GM23338 (cell line): Measurements from ENCODE around the gene DENND1B. TPM values are rescaled to one million over a fixed set of nuclear protein-coding genes. Genes with fewer than 3 reads are reported as not detected.

ENCODE experiments used
- ATAC-seq: fragments of 200-7000 bp; cut with Tn5 transposase; 3 replicates; pipeline ENCODE4 v1.9.1; 2020
- DNase-seq: peaks from one replicate; pipeline ENCODE4 v3.0.0-alpha.2; 2015; ENCODE audit warnings: low spot score
- H2AFZ ChIP-seq: fragments of 200-600 bp; sonication (generic); 2 replicates; pipeline ENCODE4 v1.8.0; 2016; ENCODE audit warnings: antibody characterized with exemption, mild to moderate bottlenecking, moderate library complexity
- H3F3A ChIP-seq: fragments of 200-600 bp; sonication (generic); replicated peaks from 2 replicates; pipeline ENCODE4 v1.8.0; 2017; ENCODE audit warnings: antibody characterized with exemption, mixed run types, low read depth
- H3K27ac ChIP-seq: fragments of 200-600 bp; sonication (generic); 2 replicates; pipeline ENCODE4 v1.6.1; 2016; ENCODE audit warnings: low read depth
- H3K27me3 ChIP-seq: fragments of 200-600 bp; sonication (generic); 2 replicates; pipeline ENCODE4 v1.8.0; 2016; ENCODE audit warnings: mild to moderate bottlenecking, mixed run types, moderate library complexity; ENCODE audit not compliant: insufficient read depth
- H3K36me3 ChIP-seq: fragments of 200-600 bp; sonication (generic); 2 replicates; pipeline ENCODE4 v1.8.0; 2016; ENCODE audit warnings: mild to moderate bottlenecking; ENCODE audit not compliant: insufficient read depth
- H3K4me1 ChIP-seq: fragments of 200-600 bp; sonication (generic); 2 replicates; pipeline ENCODE4 v1.8.0; 2016; ENCODE audit warnings: mild to moderate bottlenecking, moderate library complexity; ENCODE audit not compliant: insufficient read depth
- H3K4me2 ChIP-seq: fragments of 200-600 bp; sonication (generic); 2 replicates; pipeline ENCODE4 v1.7.1; 2017; ENCODE audit warnings: mixed run types
- H3K4me3 ChIP-seq: fragments of 200-600 bp; sonication (generic); 2 replicates; pipeline ENCODE4 v1.6.1; 2016; ENCODE audit warnings: mixed run types
- H3K79me2 ChIP-seq: fragments of 200-600 bp; sonication (generic); replicated peaks from 2 replicates; pipeline ENCODE4 v1.8.0; 2017; ENCODE audit warnings: mild to moderate bottlenecking; ENCODE audit not compliant: insufficient read depth
- H3K9me2 ChIP-seq: fragments of 200-600 bp; sonication (generic); 2 replicates; pipeline ENCODE4 v1.8.0; 2017; ENCODE audit not compliant: insufficient read depth
- H4K20me1 ChIP-seq: fragments of 200-600 bp; sonication (generic); replicated peaks from 2 replicates; pipeline ENCODE4 v1.8.0; 2017; ENCODE audit warnings: mild to moderate bottlenecking; ENCODE audit not compliant: insufficient read depth
- H3K27ac Mint-ChIP-seq: 2 replicates; pipeline ENCODE4 v1.8.0; 2020; ENCODE audit warnings: inconsistent platforms, mild to moderate bottlenecking, moderate library complexity, mixed read lengths
- H3K27me3 Mint-ChIP-seq: 3 replicates; pipeline ENCODE4 v1.8.0; 2022; ENCODE audit warnings: low read depth, mild to moderate bottlenecking, moderate library complexity, mixed read lengths, inconsistent platforms; ENCODE audit not compliant: insufficient read depth, poor library complexity
- H3K36me3 Mint-ChIP-seq: 3 replicates; pipeline ENCODE4 v1.8.0; 2021; ENCODE audit warnings: low read depth, mild to moderate bottlenecking, inconsistent platforms, moderate library complexity, mixed read lengths
- H3K4me1 Mint-ChIP-seq: 3 replicates; pipeline ENCODE4 v1.8.0; 2020; ENCODE audit warnings: mild to moderate bottlenecking, inconsistent platforms, mixed read lengths
- H3K4me3 Mint-ChIP-seq: 3 replicates; pipeline ENCODE4 v1.8.0; 2021; ENCODE audit warnings: moderate library complexity, mild to moderate bottlenecking, inconsistent platforms, mixed read lengths
- H3K9me3 Mint-ChIP-seq: 3 replicates; pipeline ENCODE4 v1.8.0; 2020; ENCODE audit warnings: moderate library complexity, mild to moderate bottlenecking, inconsistent platforms, mixed read lengths
- CREB1 ChIP-seq: fragments of 250-450 bp; sonication (Bioruptor Pico); IDR thresholded peaks from 2 replicates; pipeline ENCODE4 v1.5.0; 2020; ENCODE audit warnings: low read depth, mild to moderate bottlenecking, moderate library complexity
- CTCF ChIP-seq, 2 experiments: fragments of 200-600 bp in 1 of 2; sonication (generic) in 1 of 2; conservative IDR thresholded peaks; 2 replicates each; pipeline versions ENCODE4 v1.5.1 to v1.6.1; 2016 to 2017; ENCODE audit warnings: antibody characterized with exemption in 2 of 2, low read depth in 2 of 2, mild to moderate bottlenecking in 2 of 2, moderate library complexity in 1 of 2
- ETS1 ChIP-seq: IDR thresholded peaks from 2 replicates; pipeline ENCODE4 v1.6.1; 2016; ENCODE audit warnings: antibody characterized with exemption
- EZH2 ChIP-seq: fragments of 200-600 bp; sonication (generic); IDR thresholded peaks from one replicate; pipeline ENCODE4 v1.8.0; 2017; ENCODE audit warnings: antibody characterized with exemption, mild to moderate bottlenecking, low read depth; ENCODE audit not compliant: unreplicated experiment
- EZH2phosphoT487 ChIP-seq: fragments of 200-600 bp; sonication (generic); IDR thresholded peaks from one replicate; pipeline ENCODE4 v1.8.1; 2018; ENCODE audit warnings: antibody characterized with exemption; ENCODE audit not compliant: unreplicated experiment
- JUNB ChIP-seq: IDR thresholded peaks from one replicate; pipeline ENCODE4 v1.6.1; 2016; ENCODE audit warnings: antibody characterized with exemption; ENCODE audit not compliant: unreplicated experiment
- NANOG ChIP-seq: IDR thresholded peaks from 2 replicates; pipeline ENCODE4 v1.6.1; 2016; ENCODE audit warnings: antibody characterized with exemption, borderline replicate concordance
- POLR2AphosphoS5 ChIP-seq: IDR thresholded peaks from 2 replicates; pipeline ENCODE4 v1.6.1; 2016; ENCODE audit warnings: antibody characterized with exemption, low read depth
- REST ChIP-seq: IDR thresholded peaks from one replicate; pipeline ENCODE4 v1.6.1; 2018; ENCODE audit warnings: antibody characterized with exemption; ENCODE audit not compliant: unreplicated experiment
- STAT1 ChIP-seq: IDR thresholded peaks from one replicate; pipeline ENCODE4 v1.6.1; 2016; ENCODE audit warnings: antibody characterized with exemption; ENCODE audit not compliant: unreplicated experiment
- ZNF114 ChIP-seq: fragments of 250-450 bp; sonication (Bioruptor Pico); IDR thresholded peaks from 2 replicates; pipeline ENCODE4 v1.5.0; 2020; ENCODE audit warnings: mild to moderate bottlenecking, moderate library complexity
- ZNF331 ChIP-seq: fragments of 250-450 bp; sonication (Bioruptor Pico); IDR thresholded peaks from 2 replicates; pipeline ENCODE4 v1.5.0; 2020; ENCODE audit warnings: low read depth, mild to moderate bottlenecking, moderate library complexity
- ZNF462 ChIP-seq: fragments of 250-450 bp; sonication (Bioruptor Pico); IDR thresholded peaks from 2 replicates; pipeline ENCODE4 v1.5.0; 2020; ENCODE audit warnings: mild to moderate bottlenecking, moderate library complexity
- polyA plus RNA-seq: library from polyadenylated mRNA; unstranded; fragments of >200 nt; fragmentation: Nextera tagmentation; extraction: Ambion mirVana; gene quantifications from 2 replicates; pipeline ENCODE4 v1.2.1, GENCODE V29; 2016
- total RNA-seq: library from RNA; depleted of rRNA; stranded (reverse); fragments of >200 nt; shearing (Covaris generic); gene quantifications from 2 replicates; pipeline ENCODE4 v1.2.3, GENCODE V29; 2014

The DENND1B gene
- total and polyA plus RNA-seq, 2 experiments from 2014 or later: 4.3 to 5.2 TPM

- H3K4me2 ChIP-seq: no peak overlapping the region
- ATAC-seq (no peak), DNase-seq (no peak)
- no peaks in the 10 kb centered on the region for H3K9me2 ChIP-seq
- H3K27me3 ChIP-seq: no peaks in the 10 kb centered on the region
- Mint-ChIP-seq H3K36me3 (no peaks in the 10 kb centered on the region), H3K4me3 (no peak overlapping the region), H3K27ac (no peak overlapping the region), H3K9me3 (no peaks in the 10 kb centered on the region), H3K4me1 (no peaks in the 10 kb centered on the region), H3K27me3 (no peaks in the 10 kb centered on the region)
- no peaks in the 10 kb centered on the region for H4K20me1 ChIP-seq
- H3K27ac ChIP-seq: no peak overlapping the region
- H3K36me3 ChIP-seq: no peaks in the 10 kb centered on the region
- H3K79me2 ChIP-seq: no peaks in the 10 kb centered on the region
- H2AFZ ChIP-seq: no peak overlapping the region
- no peak overlapping the region for H3K4me3 ChIP-seq
- no peaks in the 10 kb centered on the region for H3K4me1 ChIP-seq
- no peak for TF ChIP-seq EZH2
- TF ChIP-seq POLR2AphosphoS5: no peak
- no peak for TF ChIP-seq CREB1 (CRISPR knock-in tag)
- TF ChIP-seq EZH2phosphoT487: no peak
- no peak for TF ChIP-seq ETS1
- no peak for TF ChIP-seq JUNB
- no peak for TF ChIP-seq STAT1
- no peak for TF ChIP-seq ZNF462 (CRISPR knock-in tag)
- no peak for TF ChIP-seq REST
- TF ChIP-seq CTCF (conservative IDR thresholded peaks at IDR 0.05; ENCODE audit: low read depth in 2 of 2): no peak
- TF ChIP-seq NANOG: no peak
- no peak for TF ChIP-seq ZNF331 (CRISPR knock-in tag)
- no peak for TF ChIP-seq ZNF114 (CRISPR knock-in tag)
- H3F3A ChIP-seq: no peaks in the 10 kb centered on the region
Observed at GRCh38 chr1:197553281-197553680, 222.0 kb downstream of the DENND1B start.
